Measurements from ENCODE around the gene CRACR2A.

Gene CRACR2A

DNA sequence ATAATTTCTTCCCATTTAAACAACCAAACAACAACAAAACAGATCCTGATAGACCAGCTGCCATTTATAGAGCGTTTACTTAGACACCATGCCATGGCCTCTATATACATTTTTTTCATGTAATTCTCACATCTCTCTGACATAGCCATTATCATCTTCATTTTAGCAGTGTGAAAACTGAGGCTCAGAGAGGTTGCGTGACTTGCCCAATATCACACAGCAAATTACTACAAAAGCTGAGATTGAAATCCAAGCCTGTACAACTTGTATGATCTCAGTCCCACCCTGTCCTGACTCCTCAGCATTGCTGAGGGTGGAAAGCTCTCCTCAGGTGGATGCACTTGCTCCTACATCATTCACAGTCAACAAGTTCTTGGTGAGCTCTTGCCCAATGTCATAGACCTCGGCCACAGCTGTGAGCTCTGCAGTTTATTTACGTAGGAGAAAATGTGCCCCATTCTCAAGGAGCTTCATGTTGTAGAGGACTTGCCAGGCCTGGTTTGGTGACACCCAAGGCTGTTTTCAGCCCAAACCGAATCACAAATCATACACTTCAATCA lies 55.5 kb downstream of the CRACR2A start:
- no peaks in the 10 kb centered on the region for H3K4me1 ChIP-seq (ENCODE audit: insufficient read depth, low read length, severe bottlenecking)
- H3K36me3 ChIP-seq (ENCODE audit: insufficient read depth, low read length) = peaks cover 44% of the 10 kb centered on the region
- H3K27ac ChIP-seq (ENCODE audit: low read depth, low read length, poor library complexity, severe bottlenecking) = no peak overlapping the region
- H3K9me2 ChIP-seq (ENCODE audit: low read depth, low read length) = no peaks in the 10 kb centered on the region
- H3K27me3 ChIP-seq (ENCODE audit: insufficient read depth, low read length) = no peaks in the 10 kb centered on the region
- H3K4me2 ChIP-seq (ENCODE audit: low read length) = no peak overlapping the region
- no peaks in the 10 kb centered on the region for H3K9me3 ChIP-seq (ENCODE audit: low read length)
- no peaks in the 10 kb centered on the region for H4K20me1 ChIP-seq (ENCODE audit: insufficient read depth, low read length)
- no peak overlapping the region for H2AFZ ChIP-seq (ENCODE audit: low read length)
- no peaks in the 10 kb centered on the region for H3K79me2 ChIP-seq (ENCODE audit: insufficient read depth, low read length)
- H3K9ac ChIP-seq (ENCODE audit: low read length) = no peak overlapping the region
- H3F3A ChIP-seq (ENCODE audit: insufficient read depth, low read length) = no peaks in the 10 kb centered on the region
- no peak for TF ChIP-seq EZH2 (IDR thresholded peaks at IDR 0.05; ENCODE audit: borderline replicate concordance, low read length)
- TF ChIP-seq, protein P1, sequence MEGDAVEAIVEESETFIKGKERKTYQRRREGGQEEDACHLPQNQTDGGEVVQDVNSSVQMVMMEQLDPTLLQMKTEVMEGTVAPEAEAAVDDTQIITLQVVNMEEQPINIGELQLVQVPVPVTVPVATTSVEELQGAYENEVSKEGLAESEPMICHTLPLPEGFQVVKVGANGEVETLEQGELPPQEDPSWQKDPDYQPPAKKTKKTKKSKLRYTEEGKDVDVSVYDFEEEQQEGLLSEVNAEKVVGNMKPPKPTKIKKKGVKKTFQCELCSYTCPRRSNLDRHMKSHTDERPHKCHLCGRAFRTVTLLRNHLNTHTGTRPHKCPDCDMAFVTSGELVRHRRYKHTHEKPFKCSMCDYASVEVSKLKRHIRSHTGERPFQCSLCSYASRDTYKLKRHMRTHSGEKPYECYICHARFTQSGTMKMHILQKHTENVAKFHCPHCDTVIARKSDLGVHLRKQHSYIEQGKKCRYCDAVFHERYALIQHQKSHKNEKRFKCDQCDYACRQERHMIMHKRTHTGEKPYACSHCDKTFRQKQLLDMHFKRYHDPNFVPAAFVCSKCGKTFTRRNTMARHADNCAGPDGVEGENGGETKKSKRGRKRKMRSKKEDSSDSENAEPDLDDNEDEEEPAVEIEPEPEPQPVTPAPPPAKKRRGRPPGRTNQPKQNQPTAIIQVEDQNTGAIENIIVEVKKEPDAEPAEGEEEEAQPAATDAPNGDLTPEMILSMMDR (IDR thresholded peaks at IDR 0.05; ENCODE audit: low read length) = no peak
- no peak overlapping the region for H3K4me3 ChIP-seq (ENCODE audit: low read depth, low read length, poor library complexity, severe bottlenecking)

DNA sequence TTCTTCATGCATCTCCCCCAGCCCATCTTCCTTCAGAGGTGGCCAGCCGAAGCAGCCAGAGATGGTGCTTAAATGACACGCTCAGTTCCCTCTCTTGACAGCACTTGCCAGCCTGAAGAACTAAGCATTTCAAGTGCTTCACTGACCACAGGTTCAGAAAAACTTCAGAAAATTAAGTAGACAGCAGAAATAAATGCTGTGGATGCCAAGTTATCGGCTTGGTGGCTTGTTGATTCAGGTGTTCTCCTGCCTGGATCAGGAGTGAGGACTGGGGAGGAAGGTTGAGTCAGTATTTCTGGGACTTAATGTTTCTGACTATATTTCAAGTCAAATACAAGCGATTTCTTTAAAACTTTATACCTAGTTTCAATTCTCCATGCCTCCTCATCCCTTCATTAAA lies 58.2 kb downstream of the CRACR2A start:
- Histone ChIP-seq H3K4me2 (ENCODE audit: low read length) (no peak overlapping the region), H3K79me2 (ENCODE audit: insufficient read depth, low read length) (no peaks in the 10 kb centered on the region), H3K36me3 (ENCODE audit: insufficient read depth, low read length) (peaks cover 44% of the 10 kb centered on the region), H3K4me1 (ENCODE audit: insufficient read depth, low read length, severe bottlenecking) (no peaks in the 10 kb centered on the region), H3K27me3 (ENCODE audit: insufficient read depth, low read length) (no peaks in the 10 kb centered on the region), H3K9me3 (ENCODE audit: low read length) (0 out of 2 replicates have a peak, but pooled peaks cover 5% of the 10 kb centered on the region), H3K27ac (ENCODE audit: low read depth, low read length, poor library complexity, severe bottlenecking) (no peak overlapping the region), H3F3A (ENCODE audit: insufficient read depth, low read length) (no peaks in the 10 kb centered on the region), H3K4me3 (ENCODE audit: low read depth, low read length, poor library complexity, severe bottlenecking) (no peak overlapping the region), H4K20me1 (ENCODE audit: insufficient read depth, low read length) (no peaks in the 10 kb centered on the region), H3K9ac (ENCODE audit: low read length) (no peak overlapping the region), H2AFZ (ENCODE audit: low read length) (no peak overlapping the region), H3K9me2 (ENCODE audit: low read depth, low read length) (no peaks in the 10 kb centered on the region)
- TF ChIP-seq, protein P1 (IDR thresholded peaks at IDR 0.05; ENCODE audit: low read length) = no peak
- TF ChIP-seq EZH2 (IDR thresholded peaks at IDR 0.05; ENCODE audit: borderline replicate concordance, low read length) = no peak

DNA sequence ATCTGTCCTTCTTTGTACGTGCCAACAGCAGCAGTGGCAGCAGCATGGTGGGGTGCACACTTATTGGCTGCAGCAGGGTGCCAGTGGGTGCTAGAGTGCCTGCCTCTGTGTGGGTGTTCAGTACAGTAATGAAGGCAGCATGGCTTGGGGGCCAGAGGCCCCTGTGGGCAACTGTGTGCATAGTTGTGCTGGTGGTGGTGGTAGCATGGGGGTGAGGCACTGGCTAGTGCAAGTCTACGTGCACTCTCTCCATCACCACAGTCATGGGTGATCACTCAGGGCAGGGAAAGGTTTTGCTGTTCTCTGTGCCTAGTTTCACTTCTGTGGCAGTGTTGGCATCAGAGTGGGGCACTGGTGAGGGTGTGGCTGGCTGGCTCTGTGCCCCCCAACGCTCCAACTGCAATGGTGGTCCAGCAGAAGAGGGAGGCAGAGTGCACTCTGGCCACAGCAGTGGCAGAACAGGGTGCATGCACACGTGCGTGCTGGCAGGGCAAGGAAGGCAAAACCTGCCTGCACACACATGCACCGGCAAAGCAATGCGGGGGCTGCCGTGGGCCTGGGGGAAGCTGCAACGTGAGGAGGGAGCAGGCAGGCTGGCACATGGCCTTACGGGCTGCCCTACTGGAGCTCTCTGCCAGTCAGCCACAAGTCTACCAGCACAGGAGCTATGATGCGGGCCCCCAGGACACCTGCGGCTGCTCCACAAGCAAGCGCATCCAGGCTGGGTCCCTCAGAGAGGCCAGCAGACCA lies 60.1 kb downstream of the CRACR2A start:
- H3K9me3 ChIP-seq (ENCODE audit: low read length) = 0 out of 2 replicates have a peak, but pooled peaks cover 5% of the 10 kb centered on the region

More for the DNA sequence above, 60.1 kb downstream of the CRACR2A start:
- Histone ChIP-seq H3K27ac (ENCODE audit: low read depth, low read length, poor library complexity, severe bottlenecking) (no peak overlapping the region), H3K4me2 (ENCODE audit: low read length) (no peak overlapping the region), H3K4me3 (ENCODE audit: low read depth, low read length, poor library complexity, severe bottlenecking) (no peak overlapping the region), H3K4me1 (ENCODE audit: insufficient read depth, low read length, severe bottlenecking) (no peaks in the 10 kb centered on the region), H3F3A (ENCODE audit: insufficient read depth, low read length) (no peaks in the 10 kb centered on the region), H3K9ac (ENCODE audit: low read length) (no peak overlapping the region), H2AFZ (ENCODE audit: low read length) (no peak overlapping the region), H3K36me3 (ENCODE audit: insufficient read depth, low read length) (peaks cover 44% of the 10 kb centered on the region), H3K79me2 (ENCODE audit: insufficient read depth, low read length) (no peaks in the 10 kb centered on the region), H4K20me1 (ENCODE audit: insufficient read depth, low read length) (no peaks in the 10 kb centered on the region), H3K9me2 (ENCODE audit: low read depth, low read length) (no peaks in the 10 kb centered on the region), H3K27me3 (ENCODE audit: insufficient read depth, low read length) (no peaks in the 10 kb centered on the region)
- TF ChIP-seq, protein P1 (IDR thresholded peaks at IDR 0.05; ENCODE audit: low read length) = no peak
- no peak for TF ChIP-seq EZH2 (IDR thresholded peaks at IDR 0.05; ENCODE audit: borderline replicate concordance, low read length)

All from OCI-LY1 (cell line).